ENCODE data around the gene RASGRP1.

The RASGRP1 gene

DNA sequence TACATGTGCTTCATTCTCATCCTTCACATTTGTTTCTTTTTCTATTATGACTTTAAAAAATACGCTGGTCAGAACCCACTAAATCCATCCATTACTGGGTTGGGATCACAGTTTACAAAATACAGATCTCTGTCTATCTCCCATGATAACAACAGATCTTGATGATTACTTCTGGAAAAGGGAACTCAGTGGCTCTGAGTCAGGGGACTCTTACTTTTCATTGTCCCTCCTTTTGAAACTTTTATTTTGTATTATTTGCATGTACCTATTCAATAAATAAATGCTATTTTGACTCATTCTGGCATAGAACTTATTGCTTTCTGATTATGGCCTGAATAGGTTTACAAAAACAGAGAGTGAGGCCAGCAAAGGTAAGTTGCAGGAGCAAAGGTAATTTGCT is 11.6 kb upstream of the RASGRP1 start:
- no peak for DNase-seq (ENCODE audit: low read depth, low spot score)

DNA sequence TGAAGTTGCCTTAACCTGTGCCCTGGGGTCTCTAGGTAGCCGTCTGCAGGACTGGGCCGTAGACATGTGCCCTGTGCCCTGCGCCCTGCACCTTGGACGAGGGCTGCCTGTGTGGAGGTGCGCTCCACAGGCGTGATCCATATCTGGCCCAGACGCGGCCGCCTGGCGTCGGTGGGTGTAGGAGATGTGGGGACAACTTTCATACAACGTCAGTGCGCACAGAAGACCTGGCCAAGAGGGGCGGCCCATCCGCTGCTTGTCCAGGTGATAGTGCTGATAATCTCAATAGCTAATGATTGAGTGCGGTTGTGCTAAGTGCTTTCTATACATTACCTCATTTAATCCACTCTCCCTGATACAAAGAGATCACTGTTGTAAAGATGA is 665 bp upstream of the RASGRP1 start:
- DNase-seq (ENCODE audit: low read depth, low spot score) = no peak

DNA sequence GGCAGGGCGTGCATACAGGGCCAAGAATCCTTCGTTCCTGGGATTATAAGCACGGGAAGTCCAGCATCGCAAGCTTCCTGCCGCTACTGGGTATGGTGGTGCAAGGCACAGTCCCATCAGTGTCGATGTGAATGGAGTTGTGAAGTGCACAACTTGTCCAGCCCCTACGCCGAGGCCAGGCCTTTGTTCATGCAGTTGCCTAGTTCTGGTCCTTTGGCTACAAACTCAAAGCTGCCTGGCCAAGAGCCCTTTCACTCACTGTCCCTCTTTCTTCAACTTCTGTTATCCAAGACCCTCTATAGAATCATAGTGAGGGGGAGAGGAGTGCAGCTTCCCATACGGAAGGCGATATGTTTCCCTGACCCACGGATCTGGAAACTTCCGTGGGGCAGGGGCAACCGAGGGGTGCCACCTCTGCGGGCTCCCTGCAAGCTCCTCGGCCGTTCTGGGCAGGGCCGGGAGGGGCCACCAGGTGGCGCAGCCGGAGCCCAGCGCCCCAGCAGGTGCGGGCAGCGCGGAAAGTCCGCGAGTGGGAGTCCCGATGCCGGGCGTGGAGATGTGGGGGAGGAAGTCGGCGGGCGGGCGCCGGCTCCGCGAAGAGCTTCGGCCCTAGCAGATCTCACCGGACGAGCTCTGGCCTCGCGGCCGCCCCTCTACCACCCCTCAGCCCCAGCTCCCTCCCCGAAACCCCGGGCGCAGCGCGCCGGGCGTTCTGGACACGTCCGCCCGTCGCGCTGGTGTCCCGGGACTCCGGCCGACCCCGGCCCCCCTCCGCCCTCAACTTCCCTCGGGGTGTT is 693 bp downstream of the RASGRP1 start:
- no peak for DNase-seq (ENCODE audit: low read depth, low spot score)

DNA sequence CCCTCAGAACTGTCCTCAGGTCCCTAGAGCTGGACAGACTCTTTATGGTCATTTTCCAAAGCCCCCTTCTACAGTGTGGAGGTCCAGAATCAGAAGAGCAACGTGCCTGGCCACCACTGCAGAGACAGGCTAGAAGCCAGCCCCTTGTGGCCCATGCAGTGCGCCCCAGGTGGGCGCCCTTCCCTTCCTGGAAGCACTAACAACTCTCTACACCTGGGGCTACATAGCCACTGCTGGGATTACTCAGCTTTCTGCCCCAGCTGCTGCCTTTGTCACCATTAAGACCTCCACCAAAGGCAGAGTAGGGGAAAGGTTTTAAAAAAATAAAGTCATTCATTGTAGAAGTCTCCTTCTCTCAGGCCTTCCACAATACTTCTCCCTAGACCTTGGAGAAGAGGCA is 2.3 kb downstream of the RASGRP1 start:
- DNase-seq (ENCODE audit: low read depth, low spot score) = no peak

DNA sequence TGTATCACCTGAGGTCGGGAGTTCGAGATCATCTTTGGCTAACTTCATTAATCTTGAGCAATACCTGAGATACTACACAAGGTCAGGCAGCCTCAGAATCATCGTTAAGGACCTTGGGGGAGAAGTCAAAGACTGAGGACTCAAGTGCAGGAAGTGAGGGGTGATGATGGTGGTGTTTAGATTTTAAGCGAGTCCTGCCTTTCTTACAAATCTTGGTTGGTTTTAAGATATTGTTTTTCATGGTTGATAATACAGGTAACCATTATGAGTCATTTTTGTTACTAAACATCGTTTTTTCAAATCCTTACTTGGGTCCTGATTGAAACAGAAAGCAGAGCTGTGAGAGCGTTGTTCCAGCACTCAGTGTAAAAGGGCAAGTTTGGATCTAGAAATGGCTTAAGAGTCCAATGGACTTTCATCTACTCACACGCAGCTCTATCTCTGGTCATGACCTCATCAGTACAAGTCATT is 4.1 kb downstream of the RASGRP1 start:
- DNase-seq (ENCODE audit: low read depth, low spot score) = no peak

DNA sequence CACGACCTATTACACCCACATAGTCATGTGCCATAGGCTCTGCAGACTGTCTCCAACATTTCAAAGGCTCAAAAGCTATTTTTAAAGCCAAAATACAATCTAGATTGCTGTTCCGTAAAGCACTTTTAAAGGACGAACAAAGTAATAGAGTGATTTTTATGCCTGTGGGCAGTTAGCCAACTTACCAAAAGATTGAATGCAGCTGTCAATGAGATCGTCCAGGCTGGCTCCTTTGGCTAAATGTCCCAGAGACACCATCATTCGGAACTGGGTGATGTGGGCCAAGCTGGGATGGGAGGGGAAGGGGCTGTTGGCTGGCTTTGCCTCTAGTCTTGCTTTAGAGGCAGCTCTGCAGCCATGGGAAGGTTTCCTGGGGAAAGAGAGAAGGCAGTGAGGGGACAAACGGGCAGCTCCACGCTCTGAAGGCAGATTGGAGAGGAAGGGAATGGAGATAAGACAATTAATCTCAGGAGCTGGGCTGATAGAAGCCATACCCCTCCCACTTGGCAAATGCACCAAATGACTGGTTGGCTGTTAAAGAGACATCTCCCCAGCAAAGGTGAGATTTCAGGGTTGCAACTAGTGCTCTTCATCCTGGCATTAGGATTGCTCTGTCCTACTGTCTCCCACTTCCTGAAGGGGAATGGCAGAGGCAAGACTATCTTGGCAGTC is 4.8 kb downstream of the RASGRP1 start:
- no peak for DNase-seq (ENCODE audit: low read depth, low spot score)

DNA sequence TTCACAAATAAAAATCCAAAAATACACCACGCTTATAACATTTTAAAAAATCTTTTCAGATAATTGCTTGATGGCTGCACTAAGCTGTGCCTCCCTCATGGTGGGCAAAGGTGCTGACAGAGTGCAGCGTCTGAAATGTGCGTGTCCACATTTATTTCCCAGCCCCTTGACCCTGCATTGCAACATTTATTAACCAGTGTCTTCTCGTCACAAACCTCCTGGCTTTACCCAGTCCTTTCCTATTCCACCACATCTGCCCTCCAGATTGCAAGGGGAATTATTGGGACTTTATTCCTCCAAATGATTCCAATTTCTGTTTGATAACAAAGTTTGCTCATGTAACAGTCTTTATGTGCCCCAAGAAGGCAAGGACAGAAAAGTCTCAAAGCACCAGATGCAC is 5.5 kb downstream of the RASGRP1 start:
- DNase-seq (ENCODE audit: low read depth, low spot score) = no peak

DNA sequence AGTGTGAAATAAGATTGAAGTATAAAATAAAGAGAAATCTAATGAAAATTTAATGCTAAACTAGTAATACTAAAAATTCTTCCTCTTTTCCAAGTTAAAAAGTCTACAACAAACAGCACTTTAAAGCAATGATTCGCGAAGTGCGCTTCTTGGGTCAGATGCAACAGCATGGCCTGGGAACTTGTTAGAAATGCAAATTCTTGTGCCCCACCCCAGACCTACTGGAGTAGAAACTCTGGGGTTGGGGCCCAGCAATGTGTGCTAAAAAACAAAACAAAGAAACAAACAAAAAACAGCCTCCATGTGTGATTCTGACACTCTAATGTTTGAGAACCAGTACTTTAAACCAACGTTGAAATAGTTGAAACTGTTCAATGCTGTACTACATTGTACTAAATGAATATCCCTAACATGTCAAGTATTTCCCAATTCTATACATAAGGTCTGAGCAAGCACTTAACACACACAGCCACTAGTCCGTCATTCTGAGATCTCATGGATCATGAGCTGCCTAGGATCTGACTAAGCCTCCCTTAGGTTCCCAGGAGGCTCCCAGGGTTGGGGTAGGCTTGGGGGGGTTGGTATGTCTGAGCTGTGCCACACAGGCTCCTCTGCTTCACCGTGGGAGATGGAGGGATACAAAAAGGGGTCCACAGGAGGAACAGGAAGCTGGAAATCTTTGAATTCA is 6.1 kb downstream of the RASGRP1 start:
- DNase-seq (ENCODE audit: low read depth, low spot score) = no peak

DNA sequence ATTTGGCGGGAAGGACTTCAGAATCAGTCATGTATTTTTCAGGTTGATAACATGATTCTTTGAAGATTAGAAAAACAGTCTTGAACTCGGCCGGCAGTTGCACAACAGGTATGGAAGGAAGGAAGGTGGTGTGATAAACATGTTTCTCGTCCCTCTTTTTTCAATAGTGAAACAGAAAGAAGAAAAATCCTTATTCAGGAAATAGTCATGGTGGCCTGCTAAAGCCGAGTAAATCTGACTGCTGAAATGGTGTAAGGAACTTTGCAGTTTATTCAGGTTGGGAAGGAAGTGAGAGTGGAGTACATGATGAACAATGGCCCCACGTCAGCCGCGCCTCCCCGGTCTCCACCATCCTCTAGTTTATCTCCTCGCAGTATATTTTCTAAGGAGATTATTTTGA is 6.7 kb downstream of the RASGRP1 start:
- no peak for DNase-seq (ENCODE audit: low read depth, low spot score)

DNA sequence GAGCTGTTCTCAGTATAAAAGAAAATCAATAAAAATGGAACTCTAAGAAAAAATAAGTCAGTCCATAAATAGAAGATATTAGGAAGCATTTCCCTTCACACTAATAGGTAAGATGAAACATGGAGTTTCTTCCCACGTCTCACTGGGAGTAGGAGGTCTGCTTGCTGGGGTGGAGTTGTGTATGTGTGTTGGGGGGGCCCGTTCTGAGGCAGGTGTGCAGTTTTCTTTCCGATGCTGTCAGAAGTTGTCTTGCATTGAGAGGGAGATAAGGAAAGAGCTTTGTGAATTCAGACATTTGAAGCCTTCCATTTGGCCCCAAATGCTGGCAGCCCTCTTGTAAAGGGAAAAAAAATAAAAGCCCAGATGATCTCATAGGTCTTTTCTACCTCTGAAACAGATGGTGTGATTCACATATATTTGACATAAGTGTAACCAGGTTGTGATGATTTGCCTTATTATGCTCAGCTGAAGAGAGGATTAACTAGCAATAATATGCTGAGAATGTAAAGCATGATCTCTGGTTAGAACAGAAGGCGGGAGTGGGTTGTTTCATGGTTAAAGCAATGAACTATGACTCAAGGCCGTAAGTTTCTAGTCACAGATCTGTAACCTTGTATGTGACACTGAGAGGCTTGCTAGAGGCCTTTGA is 8.8 kb downstream of the RASGRP1 start:
- DNase-seq (ENCODE audit: low read depth, low spot score) = no peak

DNA sequence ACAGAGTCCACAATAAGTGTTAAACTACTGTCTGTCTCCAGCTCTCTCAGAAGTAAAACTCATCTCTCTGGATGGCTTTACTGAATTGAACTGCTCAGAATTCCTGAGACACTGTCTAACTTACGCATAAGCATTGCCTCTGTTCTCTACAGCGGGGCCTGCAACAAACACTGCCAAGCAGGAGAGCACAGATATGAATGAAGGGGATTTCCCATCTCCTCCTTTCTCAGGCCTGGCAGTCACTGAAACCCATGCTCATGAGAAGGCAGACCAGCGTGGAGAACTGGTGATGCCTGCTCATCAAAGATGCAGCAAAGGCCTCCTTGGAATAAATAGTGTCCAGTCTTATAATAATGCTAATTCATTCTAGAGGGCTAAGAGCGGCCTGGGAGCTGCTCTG is 10.3 kb downstream of the RASGRP1 start:
- no peak for DNase-seq (ENCODE audit: low read depth, low spot score)

DNA sequence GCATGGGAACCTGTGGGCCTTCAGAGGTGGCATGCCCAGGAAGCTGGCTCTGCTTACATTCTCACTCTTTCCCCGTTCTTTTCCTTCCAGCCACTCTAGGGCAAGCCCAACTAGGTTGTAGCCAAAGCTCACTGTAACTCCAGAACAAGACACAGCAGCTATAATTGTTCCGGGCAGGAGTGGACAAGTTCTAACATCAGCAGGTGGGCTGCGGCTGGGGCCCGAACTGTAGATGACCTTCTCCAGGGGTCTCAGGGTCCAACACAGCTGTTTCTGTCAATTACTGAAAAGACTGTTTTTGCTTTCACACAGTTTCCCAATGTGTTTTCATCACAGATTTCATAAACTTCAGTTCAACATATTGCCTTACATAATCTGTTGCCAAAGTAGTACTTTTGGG is 11.5 kb downstream of the RASGRP1 start:
- no peak for DNase-seq (ENCODE audit: low read depth, low spot score)

DNA sequence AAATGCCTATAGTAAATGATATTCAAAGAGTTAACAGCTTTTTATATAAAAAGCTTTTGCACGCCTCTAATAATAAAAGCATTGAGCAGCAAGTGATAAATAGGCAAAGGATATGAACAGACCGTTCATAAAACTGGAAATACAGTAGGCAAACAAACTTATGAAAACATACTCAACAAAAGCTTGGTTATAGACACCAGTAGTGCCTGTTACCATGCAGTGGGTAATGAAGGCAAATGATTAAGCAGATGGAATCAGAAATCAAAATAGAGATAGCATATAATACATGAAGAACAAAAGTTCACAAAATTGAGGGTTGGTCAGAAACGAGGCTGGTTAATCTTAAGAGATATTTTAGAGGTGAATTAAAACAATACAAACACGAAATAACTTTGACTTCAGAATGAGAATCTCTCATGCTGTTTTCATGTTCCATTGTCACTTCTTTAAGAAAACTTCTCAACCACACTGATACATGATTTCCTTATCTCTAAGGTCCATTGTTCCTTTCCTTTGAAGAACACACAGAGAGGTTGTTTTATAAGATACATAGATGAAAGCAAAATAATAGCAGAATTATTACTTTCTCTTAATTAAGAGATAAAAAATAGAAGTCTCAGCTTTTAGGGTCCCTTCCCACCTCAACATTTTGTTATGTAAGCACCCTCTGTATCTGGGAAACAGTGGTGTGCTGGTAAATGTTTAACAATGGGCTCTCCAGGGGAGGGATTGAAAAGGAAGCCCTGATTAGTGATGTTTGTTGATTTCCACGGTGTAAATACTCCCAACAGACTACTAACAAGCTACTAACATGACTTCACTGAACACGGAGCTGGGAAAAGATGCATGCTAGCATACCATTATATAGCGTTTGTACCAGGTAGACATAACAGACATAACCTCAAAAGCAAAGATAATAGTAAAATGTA is 12.6 kb downstream of the RASGRP1 start:
- DNase-seq (ENCODE audit: low read depth, low spot score) = no peak

DNA sequence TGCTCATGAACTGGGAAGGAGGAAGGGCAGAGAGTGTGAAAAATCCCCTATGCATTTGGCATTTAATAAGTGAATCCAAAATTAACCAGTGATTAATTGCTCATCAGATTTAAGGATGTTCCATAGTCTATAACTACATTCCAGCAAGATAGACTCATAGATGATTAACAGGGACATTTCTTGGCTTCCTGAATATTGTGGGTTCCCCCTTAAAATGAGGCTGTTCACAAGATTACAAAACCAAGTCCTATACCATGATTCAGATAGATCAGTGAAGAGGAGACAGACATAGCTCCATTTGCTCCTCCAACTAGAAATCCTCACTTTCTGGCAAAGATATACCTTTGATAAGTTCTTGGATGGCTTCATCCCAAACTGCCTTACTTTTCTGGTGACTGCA is 15.4 kb downstream of the RASGRP1 start:
- DNase-seq (ENCODE audit: low read depth, low spot score) = no peak

DNA sequence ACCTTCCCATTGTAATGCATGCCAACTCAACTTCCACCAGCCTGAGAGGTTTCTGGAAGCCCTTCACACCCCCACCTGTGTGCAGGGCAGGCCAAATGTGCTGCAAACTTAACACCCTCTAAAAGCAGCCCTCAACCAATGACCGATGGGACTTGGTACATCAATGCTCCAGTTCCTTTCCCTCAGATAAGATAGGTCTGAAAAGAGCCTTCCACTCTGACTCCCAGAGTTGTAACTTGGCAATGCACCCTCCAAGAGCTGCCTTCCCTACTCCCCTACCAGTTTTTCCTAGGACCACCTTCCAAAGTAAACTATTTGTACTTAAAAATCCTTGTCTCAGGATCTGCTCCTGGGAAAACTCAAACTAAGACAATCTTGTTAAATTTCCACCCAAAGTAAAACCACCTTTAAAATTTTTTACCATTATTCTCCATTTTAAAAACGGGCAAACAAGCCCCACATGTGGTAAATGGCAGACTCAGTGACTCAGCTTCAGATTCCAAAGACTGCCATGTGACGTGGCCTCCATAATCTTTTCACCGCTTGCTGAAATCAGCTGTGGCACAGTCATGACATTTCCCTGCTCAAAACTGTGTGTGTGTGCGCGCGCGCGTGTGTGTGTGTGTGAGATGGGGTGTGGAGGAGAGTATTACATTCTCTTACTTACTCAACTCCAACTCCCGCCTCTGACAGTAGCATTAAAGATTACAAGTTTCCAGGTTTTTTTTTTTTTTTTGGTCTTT is 17.2 kb downstream of the RASGRP1 start:
- no peak for DNase-seq (ENCODE audit: low read depth, low spot score)

DNA sequence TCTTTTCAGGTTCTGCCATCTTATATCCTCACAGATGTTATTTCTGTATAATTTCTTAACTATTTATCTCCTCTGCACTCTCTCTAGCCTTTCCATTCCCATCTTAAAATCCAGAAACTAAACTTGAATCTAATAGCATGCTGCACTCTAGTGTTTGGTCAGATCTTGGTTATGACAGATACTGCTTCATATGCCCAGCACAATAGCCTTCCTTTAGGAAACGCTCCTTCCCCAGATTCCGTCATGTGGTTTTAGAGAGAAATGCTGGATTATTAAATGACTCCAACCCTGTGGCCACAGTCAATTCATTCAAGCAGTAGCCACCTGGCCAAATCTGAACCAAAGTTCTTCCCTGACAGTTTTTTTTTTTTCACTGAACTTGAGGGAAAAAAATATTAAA is 19.4 kb downstream of the RASGRP1 start:
- no peak for DNase-seq (ENCODE audit: low read depth, low spot score)

DNA sequence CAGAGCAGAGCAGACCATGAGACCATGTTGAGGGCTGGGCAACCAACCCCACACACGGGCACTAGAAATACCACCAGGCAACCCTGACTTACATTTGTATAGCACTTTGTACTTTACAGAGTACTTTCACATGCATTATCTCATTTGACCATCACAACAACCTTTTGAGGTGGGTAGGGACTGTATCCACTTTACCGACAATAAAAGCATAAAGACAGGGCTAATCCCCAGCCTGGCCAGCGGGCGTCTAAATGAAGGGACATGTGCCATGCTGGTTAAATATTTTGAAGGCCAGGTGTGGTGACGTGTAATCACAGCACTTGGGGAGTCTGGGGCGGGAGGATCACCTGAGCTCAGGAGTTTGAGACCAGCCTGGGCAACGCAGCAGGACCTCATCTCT is 23.6 kb downstream of the RASGRP1 start:
- DNase-seq (ENCODE audit: low read depth, low spot score) = no peak

DNA sequence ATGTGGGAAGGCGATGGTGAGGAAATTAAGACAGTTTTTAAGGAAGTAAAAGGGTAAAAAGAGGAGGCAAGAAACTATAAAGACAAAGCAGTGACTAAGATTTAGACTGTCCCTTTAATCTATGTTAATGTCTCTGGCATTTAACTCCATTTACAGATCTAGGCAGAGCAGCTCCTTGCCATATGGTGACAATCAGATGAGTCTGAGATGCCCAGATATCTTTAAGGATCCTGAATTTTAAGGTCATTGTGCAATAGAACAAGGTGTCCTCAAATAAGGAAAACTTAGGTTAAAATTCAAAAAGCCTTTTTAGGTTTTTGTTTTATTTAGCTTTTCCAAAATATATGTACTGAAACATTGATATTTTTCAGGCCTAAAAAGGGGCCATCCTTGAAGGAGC is 24.1 kb downstream of the RASGRP1 start:
- DNase-seq (ENCODE audit: low read depth, low spot score) = no peak

DNA sequence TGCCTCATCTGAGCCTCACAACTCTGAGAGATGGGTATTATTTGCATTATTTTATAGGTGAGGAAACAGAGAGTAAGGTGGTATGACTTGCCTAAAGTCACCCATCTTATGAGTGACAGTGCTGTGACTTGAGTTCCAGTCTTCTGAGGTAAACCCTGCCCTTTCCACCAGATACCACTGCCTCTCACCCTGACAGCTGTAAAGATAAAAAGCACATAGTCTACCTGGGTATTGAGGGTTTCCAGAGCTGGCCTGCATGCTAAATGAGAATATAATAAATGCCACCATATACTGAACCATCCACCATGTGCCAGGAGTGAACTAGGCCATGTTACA is 25.6 kb downstream of the RASGRP1 start:
- DNase-seq (ENCODE audit: low read depth, low spot score) = no peak

DNA sequence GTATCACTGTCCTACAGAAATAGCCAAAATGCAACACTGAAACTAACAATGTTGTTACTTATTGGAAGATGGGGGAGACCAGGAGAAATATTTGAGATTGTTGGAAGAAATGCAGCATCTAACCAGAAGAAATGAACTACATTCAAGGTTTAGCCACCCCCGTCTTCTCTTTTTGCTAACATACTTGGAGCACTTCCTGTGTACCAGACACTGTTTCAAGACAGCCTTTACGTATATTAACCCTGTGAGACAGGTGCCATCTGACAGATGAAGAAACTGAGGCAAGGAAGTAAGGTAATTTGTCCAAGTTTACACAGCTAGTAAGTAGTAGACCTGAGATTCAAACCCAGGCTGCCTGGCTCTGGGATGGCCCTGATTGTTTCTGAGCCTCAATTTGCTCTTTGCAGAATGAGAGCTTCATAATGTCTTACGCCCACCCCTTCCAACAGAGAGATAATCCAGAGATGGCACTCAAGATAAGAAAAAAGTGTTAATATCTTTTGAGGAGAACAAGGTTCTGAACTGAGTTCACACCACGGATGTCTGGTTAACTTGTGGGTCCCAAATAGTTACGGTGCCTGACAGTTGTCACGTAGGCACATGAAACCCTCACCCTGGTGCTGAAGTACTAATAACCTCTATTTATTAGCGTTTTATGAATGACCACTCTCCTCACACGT is 26.1 kb downstream of the RASGRP1 start:
- DNase-seq (ENCODE audit: low read depth, low spot score) = no peak
